AG04450 (cell line): ENCODE data around the gene DNTT. TPM values are rescaled to one million over a fixed set of nuclear protein-coding genes. Genes with fewer than 3 reads are reported as not detected.

Source experiments
- CTCF ChIA-PET: fragments of 300-600, 350-600 bp; formaldehyde crosslinking; extraction: SDS; loops from one replicate; lab custom pipeline; 2022; ENCODE audit warnings: antibody characterized with exemption, inconsistent platforms; lab: Charles Lee
- POLR2A ChIA-PET: fragments of 350-600 bp; formaldehyde crosslinking; extraction: SDS; loops from one replicate; lab custom pipeline; 2021; ENCODE audit warnings: antibody characterized with exemption, inconsistent platforms; lab: Yijun Ruan, JAX
- DNase-seq: peaks from one replicate; pipeline ENCODE4 v3.0.0-alpha.2; 2011; ENCODE audit warnings: low read depth, low spot score
- H3K27ac ChIP-seq: one replicate; pipeline ENCODE4 v1.5.1; 2012; ENCODE audit warnings: low read depth, low read length, control low read depth
- H3K27me3 ChIP-seq: one replicate; pipeline ENCODE4 v1.6.0; 2012; ENCODE audit warnings: low read length; ENCODE audit not compliant: control insufficient read depth, insufficient read depth
- H3K4me3 ChIP-seq: 2 replicates; pipeline ENCODE4 v1.5.1; 2011; ENCODE audit warnings: mild to moderate bottlenecking, low read depth, low read length, control low read depth
- H3K9me3 ChIP-seq: 2 replicates; pipeline ENCODE4 v1.5.1; 2012; ENCODE audit warnings: low read length; ENCODE audit not compliant: control insufficient read depth, insufficient read depth
- polyA plus RNA-seq: library from polyadenylated mRNA; depleted of rRNA; stranded (reverse); fragments of >200 nt; gene quantifications from 2 replicates; pipeline ENCODE4 v1.2.3, GENCODE V29; 2011
- TF ChIP-seq, protein P1 (sequence below): IDR thresholded peaks from 2 replicates; pipeline ENCODE4 v1.5.1; 2011; ENCODE audit warnings: low read depth, low read length, control low read depth, inconsistent platforms

The DNTT gene
- polyA plus RNA-seq, 1 experiment, result not detected

DNA sequence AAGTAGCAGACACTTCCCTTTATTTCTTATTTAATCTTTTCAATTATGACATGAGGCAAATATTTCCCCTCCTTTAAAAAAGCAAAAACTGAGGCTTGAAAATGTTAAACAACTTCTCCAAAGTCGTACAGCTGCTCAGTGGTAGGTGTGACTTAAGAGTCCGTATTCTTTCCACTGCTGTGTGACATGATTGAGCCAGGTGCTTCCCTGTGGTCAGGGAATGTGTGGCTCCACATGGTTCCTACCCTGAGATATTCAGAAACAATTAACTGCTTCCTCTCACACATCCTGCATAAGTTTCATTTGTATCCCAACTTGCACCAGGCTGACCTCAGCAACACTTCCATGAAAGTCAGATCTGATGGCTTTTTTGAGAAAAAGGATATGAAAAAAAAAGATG, 41.0 kb downstream of the DNTT start:
- no peak for DNase-seq

DNA sequence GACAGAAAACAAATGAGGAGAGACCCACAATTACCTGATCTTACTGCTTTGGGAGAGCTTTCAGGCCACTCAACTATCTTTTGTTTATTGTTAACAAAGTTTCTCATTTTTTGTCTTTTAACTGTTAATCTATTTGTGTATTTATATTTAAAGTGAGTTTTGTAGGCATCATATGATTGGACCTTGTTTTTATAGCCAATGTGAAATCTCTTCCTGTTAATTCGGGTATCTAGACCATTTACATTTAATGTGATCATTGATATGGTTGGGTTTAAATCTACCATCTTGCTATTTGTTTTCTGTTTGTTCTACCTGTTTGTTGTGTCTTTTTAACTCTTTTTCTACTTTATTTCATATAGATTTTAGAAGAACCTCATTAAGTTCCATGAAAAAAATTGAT, 42.1 kb downstream of the DNTT start:
- Histone ChIP-seq H3K4me3 (no peak overlapping the region), H3K27me3 (no peaks in the 10 kb centered on the region), H3K9me3 (no peaks in the 10 kb centered on the region), H3K27ac (no peak overlapping the region)
- TF ChIP-seq, protein P1, sequence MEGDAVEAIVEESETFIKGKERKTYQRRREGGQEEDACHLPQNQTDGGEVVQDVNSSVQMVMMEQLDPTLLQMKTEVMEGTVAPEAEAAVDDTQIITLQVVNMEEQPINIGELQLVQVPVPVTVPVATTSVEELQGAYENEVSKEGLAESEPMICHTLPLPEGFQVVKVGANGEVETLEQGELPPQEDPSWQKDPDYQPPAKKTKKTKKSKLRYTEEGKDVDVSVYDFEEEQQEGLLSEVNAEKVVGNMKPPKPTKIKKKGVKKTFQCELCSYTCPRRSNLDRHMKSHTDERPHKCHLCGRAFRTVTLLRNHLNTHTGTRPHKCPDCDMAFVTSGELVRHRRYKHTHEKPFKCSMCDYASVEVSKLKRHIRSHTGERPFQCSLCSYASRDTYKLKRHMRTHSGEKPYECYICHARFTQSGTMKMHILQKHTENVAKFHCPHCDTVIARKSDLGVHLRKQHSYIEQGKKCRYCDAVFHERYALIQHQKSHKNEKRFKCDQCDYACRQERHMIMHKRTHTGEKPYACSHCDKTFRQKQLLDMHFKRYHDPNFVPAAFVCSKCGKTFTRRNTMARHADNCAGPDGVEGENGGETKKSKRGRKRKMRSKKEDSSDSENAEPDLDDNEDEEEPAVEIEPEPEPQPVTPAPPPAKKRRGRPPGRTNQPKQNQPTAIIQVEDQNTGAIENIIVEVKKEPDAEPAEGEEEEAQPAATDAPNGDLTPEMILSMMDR, result no peak
- CTCF ChIA-PET, result interaction anchor here (0.9 kb wide), 1 partner anchor 12 kb away, joined by 3 read pairs; no protein-coding TSS in a partner anchor
- POLR2A ChIA-PET, result no interaction called here
- DNase-seq, result no peak

More for the DNA sequence above, 41.0 kb downstream of the DNTT start:
- H3K27me3 ChIP-seq, result no peaks in the 10 kb centered on the region
- H3K4me3 ChIP-seq, result no peak overlapping the region
- no peak overlapping the region for H3K27ac ChIP-seq
- no peaks in the 10 kb centered on the region for H3K9me3 ChIP-seq
- POLR2A ChIA-PET, result no interaction called here
- TF ChIP-seq, protein P1, result no peak
- CTCF ChIA-PET, result no interaction called here

DNA sequence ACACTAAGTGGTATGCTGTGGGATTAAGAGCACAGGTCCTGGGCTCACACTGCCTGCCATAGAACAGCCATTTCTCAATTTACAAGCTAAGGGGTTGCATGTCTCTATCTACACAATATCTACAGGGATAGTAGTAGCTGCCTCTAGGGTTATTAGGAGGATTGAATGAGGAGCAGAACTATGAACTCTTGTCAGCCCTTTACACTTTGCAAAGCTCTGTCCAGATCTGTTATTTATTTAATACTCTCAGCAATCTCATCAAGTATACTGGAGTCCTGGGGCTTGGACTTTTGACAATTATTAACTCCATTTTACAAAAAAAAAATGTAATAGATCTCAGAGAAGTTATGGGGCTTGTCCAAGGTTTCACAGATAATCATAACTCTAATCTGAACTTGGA, 47.8 kb downstream of the DNTT start:
- POLR2A ChIA-PET, result no interaction called here
- Histone ChIP-seq H3K27ac (no peak overlapping the region), H3K4me3 (no peak overlapping the region), H3K9me3 (no peaks in the 10 kb centered on the region), H3K27me3 (no peaks in the 10 kb centered on the region)
- CTCF ChIA-PET, result no interaction called here
- TF ChIP-seq, protein P1, result no peak
- no peak for DNase-seq

DNA sequence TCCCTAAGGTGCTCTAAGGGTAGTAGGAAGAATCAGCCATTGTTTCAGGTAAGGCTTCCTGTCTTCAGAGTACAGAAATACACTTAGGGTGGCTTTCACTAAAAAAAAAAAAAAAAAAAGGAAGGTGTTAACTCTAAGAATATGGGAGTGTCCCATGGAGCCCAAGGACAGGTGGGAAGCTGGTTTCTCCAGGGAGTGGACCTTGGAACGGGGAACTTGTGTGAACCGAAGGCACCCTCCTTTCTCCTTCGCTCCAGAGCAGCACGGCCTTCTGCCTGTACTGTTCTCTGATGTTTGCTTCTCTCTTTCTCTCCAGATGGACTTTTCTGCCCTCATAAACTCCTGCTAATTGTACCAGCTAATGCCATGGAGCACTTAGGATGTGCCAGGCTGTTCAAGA, 48.3 kb downstream of the DNTT start:
- CTCF ChIA-PET, result interaction anchor here (0.5 kb wide), 1 partner anchor 13 kb away, joined by 3 read pairs; no protein-coding TSS in a partner anchor
- TF ChIP-seq, protein P1, result no peak

DNA sequence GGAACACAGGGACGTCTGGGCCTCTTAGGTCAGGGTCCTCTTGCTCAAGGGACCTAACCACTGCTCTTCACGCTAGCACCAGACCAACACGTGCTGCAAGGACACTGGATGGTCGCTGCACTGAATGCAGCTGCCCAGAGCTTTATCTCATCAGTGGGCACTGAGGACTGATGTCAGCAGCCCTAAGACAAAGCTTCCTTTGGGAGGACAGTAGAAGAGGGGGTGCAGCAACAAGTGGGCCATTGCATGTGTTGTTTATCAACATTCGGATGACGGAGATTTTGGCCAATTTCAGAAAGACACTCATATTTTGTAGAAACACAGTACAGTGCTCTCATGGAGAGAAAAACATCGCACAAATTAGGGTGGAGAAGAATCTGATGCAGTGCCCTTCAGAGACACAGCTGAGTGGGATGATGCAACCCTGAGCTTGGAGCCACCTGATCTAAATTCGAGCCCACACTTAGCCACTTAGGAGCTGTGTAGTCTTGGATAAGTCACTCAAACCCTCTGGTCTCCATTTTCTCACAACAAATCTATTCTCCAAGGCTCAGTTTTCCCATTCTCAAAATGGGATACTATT, 52.9 kb downstream of the DNTT start:
- ChIA-PET CTCF (interaction anchor here (1.0 kb wide), 2 partner anchors 17 to 21 kb away, joined by 3 read pairs; no protein-coding TSS in a partner anchor), POLR2A (no interaction called here)
- no peak overlapping the region for H3K27ac ChIP-seq
- TF ChIP-seq, protein P1, result no peak
- no peak for DNase-seq
- no peak overlapping the region for H3K4me3 ChIP-seq
- H3K9me3 ChIP-seq, result no peaks in the 10 kb centered on the region
- no peaks in the 10 kb centered on the region for H3K27me3 ChIP-seq

More for the DNA sequence above, 48.3 kb downstream of the DNTT start:
- Histone ChIP-seq H3K4me3 (no peak overlapping the region), H3K27me3 (no peaks in the 10 kb centered on the region), H3K27ac (no peak overlapping the region), H3K9me3 (no peaks in the 10 kb centered on the region)
- POLR2A ChIA-PET, result no interaction called here
- no peak for DNase-seq
